SK-N-SH (cell line): ENCODE results near the gene CARS2.

Experiments
- CHD2 ChIP-seq: fragments of 150-350 bp; IDR thresholded peaks from 2 replicates; pipeline ENCODE4 v1.6.1; 2018; ENCODE audit warnings: low read length; ENCODE audit not compliant: partially characterized antibody
- CTCF ChIP-seq: fragments of 200-600 bp; sonication (generic); IDR thresholded peaks from 2 replicates; pipeline ENCODE4 v1.6.1; 2017; ENCODE audit warnings: antibody characterized with exemption, mild to moderate bottlenecking, moderate library complexity
- EP300 ChIP-seq, 2 experiments: IDR thresholded peaks; 2 replicates each; pipeline versions ENCODE4 v1.4.0 to v1.6.1; 2012; ENCODE audit warnings: borderline replicate concordance in 1 of 2, low read depth in 1 of 2, low read length in 1 of 2
- EZH2phosphoT487 ChIP-seq: fragments of 200-600 bp; sonication (generic); IDR thresholded peaks from 2 replicates; pipeline ENCODE4 v1.6.1; 2017; ENCODE audit warnings: low read depth, mixed run types, mild to moderate bottlenecking, antibody characterized with exemption, moderate library complexity, borderline replicate concordance
- FOSL2 ChIP-seq: IDR thresholded peaks from 2 replicates; pipeline ENCODE4 v1.4.0; 2012; ENCODE audit warnings: low read depth, mild to moderate bottlenecking, moderate library complexity, borderline replicate concordance
- GABPA ChIP-seq: IDR thresholded peaks from 2 replicates; pipeline ENCODE4 v1.4.0; 2012; ENCODE audit warnings: low read depth, mild to moderate bottlenecking
- IRF3 ChIP-seq: fragments of 150-350 bp; IDR thresholded peaks from 2 replicates; pipeline ENCODE4 v1.6.1; 2016; ENCODE audit warnings: mild to moderate bottlenecking, low read depth, low read length
- MAX ChIP-seq: IDR thresholded peaks from 2 replicates; pipeline ENCODE4 v1.4.0; 2012; ENCODE audit warnings: low read depth
- MXI1 ChIP-seq: IDR thresholded peaks from 2 replicates; pipeline ENCODE4 v1.6.1; 2012; ENCODE audit warnings: mild to moderate bottlenecking, low read depth, low read length, improper control_type of control experiment
- NFIC ChIP-seq: IDR thresholded peaks from 2 replicates; pipeline ENCODE4 v1.4.0; 2012; ENCODE audit warnings: borderline replicate concordance
- PBX3 ChIP-seq: IDR thresholded peaks from 2 replicates; pipeline ENCODE4; 2012
- POLR2AphosphoS5 ChIP-seq: IDR thresholded peaks from 2 replicates; pipeline ENCODE4 v1.6.1; 2012; ENCODE audit warnings: low read depth, low read length
- SIN3A ChIP-seq: IDR thresholded peaks from 2 replicates; pipeline ENCODE4 v1.6.1; 2012; ENCODE audit warnings: low read depth, mild to moderate bottlenecking, low read length, moderate library complexity, borderline replicate concordance
- TCF12 ChIP-seq: IDR thresholded peaks from 2 replicates; pipeline ENCODE4 v1.4.0; 2012

GRCh38 chr13:110684388-110685056 is 21.4 kb downstream of the CARS2 start:
- TF ChIP-seq EP300 (IDR thresholded peaks at IDR 0.05; ENCODE audit: borderline replicate concordance in 1 of 2, low read depth in 1 of 2, low read length in 1 of 2): no peak
- TF ChIP-seq MAX: no peak
- TF ChIP-seq CTCF: no peak
- no peak for TF ChIP-seq NFIC
- no peak for TF ChIP-seq POLR2AphosphoS5
- no peak for TF ChIP-seq IRF3
- TF ChIP-seq TCF12: no peak
- no peak for TF ChIP-seq MXI1
- TF ChIP-seq GABPA: no peak
- no peak for TF ChIP-seq EZH2phosphoT487
- TF ChIP-seq FOSL2: no peak
- no peak for TF ChIP-seq CHD2
- TF ChIP-seq PBX3: no peak
- TF ChIP-seq SIN3A: no peak
